Measurements from ENCODE around the gene HACD2. TPM values are rescaled to one million over a fixed set of nuclear protein-coding genes. Genes with fewer than 3 reads are reported as not detected.

HACD2 gene
- total and polyA plus RNA-seq, 9 donors, result 9.6 to 16.1 (median 12.5) TPM

DNA sequence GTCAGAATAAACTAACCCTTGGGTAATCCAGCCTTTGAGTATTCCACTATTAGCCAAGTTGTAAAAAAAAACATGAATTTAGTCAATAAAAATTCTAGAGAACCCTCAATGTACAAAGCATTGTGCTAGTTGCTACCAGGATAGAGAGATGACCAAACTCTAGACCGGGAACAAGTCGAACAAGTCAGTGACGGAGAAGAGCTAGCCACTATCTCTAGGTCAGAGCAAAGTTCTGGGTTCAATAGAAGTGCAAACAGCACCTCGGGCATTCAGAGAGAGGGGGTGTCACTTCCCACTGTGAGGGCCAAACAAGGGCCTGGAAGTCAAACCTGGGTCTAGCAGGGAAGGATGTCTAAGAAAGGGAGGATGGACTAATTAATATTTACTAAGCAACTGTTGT is 133.7 kb downstream of the HACD2 start:
- H3K27ac ChIP-seq (ENCODE audit: low read length), result no peak overlapping the region
- H3K36me3 ChIP-seq (ENCODE audit: control insufficient read depth, insufficient read depth, low read length), result no peaks in the 10 kb centered on the region
- H3K27me3 ChIP-seq (ENCODE audit: control insufficient read depth, insufficient read depth, low read length), result peaks cover 62% of the 10 kb centered on the region
- H3K4me3 ChIP-seq (ENCODE audit: low read length), result no peak overlapping the region
- H3K4me1 ChIP-seq (ENCODE audit: control insufficient read depth, insufficient read depth, low read length), result peaks cover 9% of the 10 kb centered on the region
- no peak for DNase-seq
- WGBS (ENCODE audit: insufficient coverage), result 73% methylated on average over 4 of the region's 4 CpGs
- H3K9me3 ChIP-seq (replicated peaks; ENCODE audit: control insufficient read depth, low read depth, low read length), result no peaks in the 10 kb centered on the region

DNA sequence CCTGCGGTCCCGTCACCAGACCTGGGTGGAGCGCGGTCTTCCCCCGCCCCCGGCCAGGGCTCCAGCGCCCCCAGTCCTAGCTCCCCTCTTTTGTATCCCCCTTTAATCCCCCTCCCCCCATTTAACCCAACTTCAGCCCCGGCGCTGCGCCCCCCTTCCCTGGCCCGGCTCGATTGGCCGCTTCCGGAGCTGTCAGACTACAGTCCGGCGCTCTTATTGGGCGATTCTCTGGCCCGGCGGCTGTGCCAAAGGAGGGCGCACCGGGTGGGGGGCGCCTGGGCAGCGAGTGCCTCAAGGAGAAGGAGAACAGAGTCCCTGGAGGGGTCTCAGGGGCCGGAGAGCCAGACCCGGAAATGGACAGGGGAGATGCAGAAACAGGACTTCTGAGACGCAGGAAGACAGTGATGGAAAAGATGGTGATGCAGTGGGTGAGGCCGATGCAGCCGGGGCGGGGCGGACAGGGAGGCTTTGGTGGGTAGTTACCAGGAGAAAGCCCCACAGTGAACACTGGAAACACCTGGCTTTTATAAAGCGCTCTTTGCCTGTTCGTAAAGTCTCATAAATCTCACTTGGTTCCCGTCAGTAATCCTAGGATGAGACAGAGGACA is 134.8 kb downstream of the HACD2 start:
- Histone ChIP-seq H3K27me3 (ENCODE audit: control insufficient read depth, insufficient read depth, low read length) (peaks cover 70% of the 10 kb centered on the region), H3K4me3 (ENCODE audit: low read length) (peak overlapping the region; percentile 52), H3K4me1 (ENCODE audit: control insufficient read depth, insufficient read depth, low read length) (peaks cover 9% of the 10 kb centered on the region), H3K9me3 (replicated peaks; ENCODE audit: control insufficient read depth, low read depth, low read length) (no peaks in the 10 kb centered on the region), H3K27ac (ENCODE audit: low read length) (no peak overlapping the region), H3K36me3 (ENCODE audit: control insufficient read depth, insufficient read depth, low read length) (no peaks in the 10 kb centered on the region)
- DNase-seq, result peak; percentile 60
- WGBS (ENCODE audit: insufficient coverage), result 3% methylated on average over 29 of the region's 33 CpGs

DNA sequence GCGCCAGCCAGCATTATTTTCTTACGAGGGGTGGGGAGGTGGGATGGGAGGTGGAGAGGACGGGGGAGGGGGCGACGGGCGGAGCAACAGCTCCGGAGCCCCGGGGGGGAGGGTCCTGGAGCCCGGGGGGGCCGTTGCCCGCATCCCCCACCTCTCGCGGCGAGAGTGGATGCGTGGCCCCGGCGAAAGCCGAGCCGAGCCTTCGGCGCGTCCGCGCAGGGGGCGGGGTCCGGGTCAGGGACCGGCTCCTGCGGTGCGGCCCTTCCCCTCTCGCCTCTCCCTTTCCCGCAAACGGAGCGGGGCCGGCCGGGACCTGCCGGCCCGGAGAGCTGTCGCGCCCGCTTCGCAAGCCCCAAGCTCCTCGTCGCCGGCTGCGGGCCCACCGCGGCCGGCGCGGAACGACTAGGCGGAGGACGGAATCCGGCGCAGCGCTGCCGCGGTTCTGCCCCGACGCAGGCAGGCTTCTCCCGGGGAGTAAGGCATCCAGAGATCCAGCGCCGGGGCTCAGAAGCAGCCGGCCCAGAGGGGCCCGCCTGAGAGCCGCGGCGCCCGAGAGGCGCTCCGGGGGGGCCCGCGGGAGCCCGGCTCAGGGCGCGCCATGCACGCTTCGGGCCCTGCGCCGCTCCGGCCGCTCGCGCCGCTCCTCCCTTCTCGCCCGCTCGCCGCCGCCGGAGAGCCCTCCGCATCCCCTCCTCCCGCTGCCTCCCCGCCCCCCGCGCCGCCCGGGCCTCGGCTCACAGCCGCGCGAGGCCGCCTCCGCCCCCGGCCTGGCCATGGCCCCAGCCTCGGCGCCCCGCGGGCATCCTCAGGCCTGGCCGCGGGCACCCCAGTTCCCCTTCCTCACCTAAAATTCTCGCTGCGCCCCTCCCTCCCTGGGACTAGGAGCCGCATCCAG is 135.5 kb downstream of the HACD2 start:
- peak; percentile 55 for DNase-seq
- Histone ChIP-seq H3K9me3 (replicated peaks; ENCODE audit: control insufficient read depth, low read depth, low read length) (no peaks in the 10 kb centered on the region), H3K27ac (ENCODE audit: low read length) (no peak overlapping the region), H3K4me3 (ENCODE audit: low read length) (peak overlapping the region; percentile 52), H3K4me1 (ENCODE audit: control insufficient read depth, insufficient read depth, low read length) (peaks cover 9% of the 10 kb centered on the region), H3K27me3 (ENCODE audit: control insufficient read depth, insufficient read depth, low read length) (peaks cover 72% of the 10 kb centered on the region), H3K36me3 (ENCODE audit: control insufficient read depth, insufficient read depth, low read length) (no peaks in the 10 kb centered on the region)
- under 1% methylated on average over 105 of the region's 114 CpGs for WGBS (ENCODE audit: insufficient coverage)

DNA sequence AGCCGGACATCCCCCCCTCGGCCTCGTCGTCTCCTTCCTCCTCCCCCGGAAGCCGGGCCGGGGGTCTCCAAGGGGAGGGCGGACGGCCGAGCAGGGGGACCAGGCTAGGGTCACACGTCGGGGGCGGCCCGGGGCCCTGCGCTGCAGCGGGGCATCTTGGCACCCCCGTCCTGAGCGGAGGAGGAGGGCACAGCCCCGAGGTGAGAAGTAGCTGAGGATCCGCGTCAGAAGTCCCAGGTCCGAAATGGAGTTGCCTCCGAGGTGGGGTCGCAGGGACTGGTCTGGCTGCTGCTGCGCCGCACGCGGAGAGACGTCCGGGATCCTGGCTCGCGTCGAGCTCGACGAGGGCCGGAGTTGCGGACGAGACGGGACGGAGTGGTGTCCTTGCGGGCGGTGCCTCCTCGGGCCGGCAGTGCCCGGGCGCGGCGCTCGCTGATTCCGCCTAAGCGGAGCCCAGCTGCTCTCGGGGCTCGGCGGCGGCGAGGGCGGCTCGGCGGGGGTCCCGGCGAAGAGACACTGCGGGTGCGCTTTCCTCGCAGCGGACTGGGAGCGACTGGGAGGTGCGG is 136.2 kb downstream of the HACD2 start, which contains the start of gene ADCY5:
TSS of gene ADCY5 (minus strand) at position 555 of the 566 bp plus-strand sequence. CDS start at position 10, 545 bp downstream.
- 1% methylated on average over 59 of the region's 67 CpGs for WGBS (ENCODE audit: insufficient coverage)
- Histone ChIP-seq H3K27me3 (ENCODE audit: control insufficient read depth, insufficient read depth, low read length) (peaks cover 66% of the 10 kb centered on the region), H3K36me3 (ENCODE audit: control insufficient read depth, insufficient read depth, low read length) (no peaks in the 10 kb centered on the region), H3K9me3 (replicated peaks; ENCODE audit: control insufficient read depth, low read depth, low read length) (no peaks in the 10 kb centered on the region), H3K27ac (ENCODE audit: low read length) (no peak within 1 kb of the TSS), H3K4me1 (ENCODE audit: control insufficient read depth, insufficient read depth, low read length) (peaks cover 9% of the 10 kb centered on the region), H3K4me3 (ENCODE audit: low read length) (peak within 1 kb of the TSS; percentile 52)
- peak; percentile 27 for DNase-seq

DNA sequence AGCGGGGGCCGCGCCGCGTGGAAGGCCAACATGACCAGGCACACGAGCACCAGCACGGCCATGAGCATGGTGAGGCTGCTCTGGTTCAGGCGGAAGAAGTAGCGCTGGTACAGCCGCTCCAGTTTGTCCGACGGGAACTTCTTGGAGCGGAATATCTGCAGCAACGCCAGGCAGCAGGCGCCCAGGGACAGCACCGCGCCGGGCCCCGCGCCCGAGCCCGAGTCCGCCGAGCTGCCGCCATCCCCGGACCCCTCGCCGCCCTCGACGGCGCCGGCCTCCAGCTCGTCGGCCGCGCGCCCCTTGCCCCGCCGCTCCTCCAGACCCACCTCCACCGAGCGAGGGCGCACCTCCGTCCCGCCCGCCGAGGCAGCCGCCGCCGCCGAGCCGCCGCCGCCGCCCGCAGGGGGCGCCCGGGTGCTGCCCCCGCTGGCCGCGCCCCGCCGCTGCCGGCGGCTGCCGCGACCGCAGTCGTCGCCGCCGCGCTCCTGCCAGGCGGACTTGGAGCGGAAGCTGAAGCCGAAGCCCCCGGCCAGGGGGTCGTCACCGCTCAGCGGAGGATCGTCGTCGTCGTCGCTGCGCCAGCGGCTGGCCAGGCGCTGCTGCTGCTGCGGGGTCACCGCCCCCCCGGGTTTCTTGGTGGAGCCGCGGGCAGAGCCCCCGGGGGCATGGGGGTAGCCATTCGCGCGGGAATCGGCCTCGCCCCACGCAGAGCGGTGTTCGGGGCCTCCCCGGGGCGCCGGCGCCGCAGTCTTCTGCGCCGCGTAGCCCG is 136.9 kb downstream of the HACD2 start:
- no peaks in the 10 kb centered on the region for H3K36me3 ChIP-seq (ENCODE audit: control insufficient read depth, insufficient read depth, low read length)
- H3K9me3 ChIP-seq (replicated peaks; ENCODE audit: control insufficient read depth, low read depth, low read length), result no peaks in the 10 kb centered on the region
- peak overlapping the region; percentile 37 for H3K4me3 ChIP-seq (ENCODE audit: low read length)
- H3K4me1 ChIP-seq (ENCODE audit: control insufficient read depth, insufficient read depth, low read length), result peaks cover 9% of the 10 kb centered on the region
- no peak overlapping the region for H3K27ac ChIP-seq (ENCODE audit: low read length)
- peak; percentile 18 for DNase-seq
- 13% methylated on average over 109 of the region's 110 CpGs for WGBS (ENCODE audit: insufficient coverage)
- peaks cover 59% of the 10 kb centered on the region for H3K27me3 ChIP-seq (ENCODE audit: control insufficient read depth, insufficient read depth, low read length)

DNA sequence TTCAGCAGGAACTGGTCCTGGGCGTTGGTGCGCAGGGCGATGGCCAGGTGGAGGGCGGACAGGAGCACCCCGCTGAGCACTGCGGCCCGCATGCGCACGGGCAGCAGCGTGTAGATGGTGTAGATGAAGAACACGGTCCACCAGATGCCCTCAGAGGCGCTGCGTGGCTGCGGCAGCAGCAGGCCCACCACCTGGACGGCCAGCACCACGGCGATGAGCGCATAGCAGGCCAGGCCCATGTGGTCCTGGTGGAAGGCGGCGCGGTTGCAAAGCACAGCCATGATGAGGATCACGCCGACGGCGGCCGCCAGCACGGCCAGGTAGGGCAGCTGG is 137.5 kb downstream of the HACD2 start:
- no peaks in the 10 kb centered on the region for H3K9me3 ChIP-seq (replicated peaks; ENCODE audit: control insufficient read depth, low read depth, low read length)
- no peak overlapping the region for H3K27ac ChIP-seq (ENCODE audit: low read length)
- peaks cover 9% of the 10 kb centered on the region for H3K4me1 ChIP-seq (ENCODE audit: control insufficient read depth, insufficient read depth, low read length)
- WGBS (ENCODE audit: insufficient coverage), result 92% methylated on average over 27 of the region's 27 CpGs
- H3K27me3 ChIP-seq (ENCODE audit: control insufficient read depth, insufficient read depth, low read length), result peaks cover 58% of the 10 kb centered on the region
- no peak overlapping the region for H3K4me3 ChIP-seq (ENCODE audit: low read length)
- DNase-seq, result no peak
- no peaks in the 10 kb centered on the region for H3K36me3 ChIP-seq (ENCODE audit: control insufficient read depth, insufficient read depth, low read length)

DNA sequence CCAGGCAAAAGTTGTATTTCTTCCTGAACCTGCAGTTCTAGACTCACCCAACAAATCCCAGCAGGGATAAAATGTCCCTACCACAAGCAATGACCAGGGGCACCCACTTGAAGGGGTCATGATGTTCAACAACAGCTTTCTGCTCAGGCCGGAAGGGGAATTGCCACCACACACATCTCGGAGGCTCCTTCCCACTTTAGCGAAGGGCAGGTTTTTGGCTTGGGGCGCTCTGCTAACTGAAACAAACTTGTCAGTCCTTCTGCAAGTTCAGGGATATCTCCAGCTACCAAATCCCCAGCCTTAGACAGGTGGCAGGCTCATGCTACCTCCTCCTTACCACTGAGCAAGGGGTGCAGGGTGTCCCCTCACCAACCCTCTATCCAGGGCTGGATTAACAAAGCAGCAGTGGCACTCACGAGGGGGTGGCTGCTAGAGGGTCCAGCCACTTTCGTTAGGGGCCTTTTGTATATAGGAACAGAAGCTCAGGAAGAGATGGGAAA is 138.2 kb downstream of the HACD2 start:
- Histone ChIP-seq H3K9me3 (replicated peaks; ENCODE audit: control insufficient read depth, low read depth, low read length) (no peaks in the 10 kb centered on the region), H3K27me3 (ENCODE audit: control insufficient read depth, insufficient read depth, low read length) (peaks cover 56% of the 10 kb centered on the region), H3K4me1 (ENCODE audit: control insufficient read depth, insufficient read depth, low read length) (peaks cover 9% of the 10 kb centered on the region), H3K27ac (ENCODE audit: low read length) (no peak overlapping the region), H3K4me3 (ENCODE audit: low read length) (no peak overlapping the region), H3K36me3 (ENCODE audit: control insufficient read depth, insufficient read depth, low read length) (no peaks in the 10 kb centered on the region)
- DNase-seq, result no peak
- 100% methylated on average over 4 of the region's 6 CpGs for WGBS (ENCODE audit: insufficient coverage)

DNA sequence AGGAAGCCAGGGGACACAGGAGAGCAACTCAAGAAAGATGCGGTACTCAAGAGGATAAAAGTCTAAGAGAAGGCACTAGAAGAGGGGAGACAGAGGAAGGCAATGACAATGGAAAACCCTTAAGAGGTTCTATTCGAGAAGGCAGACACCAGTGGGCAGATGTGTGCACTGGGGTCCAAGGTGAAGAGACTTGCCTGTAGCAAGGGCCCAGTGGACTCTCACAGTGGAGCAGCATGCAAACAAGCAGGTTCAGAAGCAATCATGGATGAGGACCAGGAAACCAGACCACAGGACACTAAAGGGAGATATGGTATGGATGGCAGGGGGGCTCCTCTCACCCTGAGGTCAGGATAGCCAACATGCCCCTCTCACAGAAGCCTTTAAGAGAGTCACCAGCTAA is 138.6 kb downstream of the HACD2 start:
- 100% methylated on average over 1 of the region's 2 CpGs for WGBS (ENCODE audit: insufficient coverage)
- H3K36me3 ChIP-seq (ENCODE audit: control insufficient read depth, insufficient read depth, low read length), result no peaks in the 10 kb centered on the region
- no peak overlapping the region for H3K27ac ChIP-seq (ENCODE audit: low read length)
- H3K4me1 ChIP-seq (ENCODE audit: control insufficient read depth, insufficient read depth, low read length), result peaks cover 9% of the 10 kb centered on the region
- no peak overlapping the region for H3K4me3 ChIP-seq (ENCODE audit: low read length)
- DNase-seq, result no peak
- no peaks in the 10 kb centered on the region for H3K9me3 ChIP-seq (replicated peaks; ENCODE audit: control insufficient read depth, low read depth, low read length)
- H3K27me3 ChIP-seq (ENCODE audit: control insufficient read depth, insufficient read depth, low read length), result peaks cover 55% of the 10 kb centered on the region

DNA sequence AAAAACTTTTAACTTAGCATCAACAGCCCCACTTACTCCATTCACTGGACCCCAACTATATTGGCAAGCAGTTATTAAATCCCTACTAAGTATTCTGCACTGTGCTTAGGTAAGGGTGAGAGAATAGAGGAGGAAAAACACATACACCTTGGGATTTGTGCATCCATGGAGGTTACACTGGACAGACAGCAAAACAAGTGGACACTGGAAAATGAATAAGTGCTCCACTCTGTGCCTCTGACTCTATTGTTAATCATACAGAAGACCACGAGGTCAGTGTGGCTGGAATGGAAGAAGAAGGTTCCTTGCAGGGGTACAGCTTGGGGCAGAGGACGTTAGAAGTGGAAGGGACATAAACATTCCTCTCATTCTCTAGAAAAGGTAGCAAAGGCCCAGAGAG is 139.2 kb downstream of the HACD2 start:
- WGBS (ENCODE audit: insufficient coverage), result no CpG with 5 or more reads among the region's 2 CpGs
- Histone ChIP-seq H3K27ac (ENCODE audit: low read length) (no peak overlapping the region), H3K4me3 (ENCODE audit: low read length) (no peak overlapping the region), H3K36me3 (ENCODE audit: control insufficient read depth, insufficient read depth, low read length) (no peaks in the 10 kb centered on the region), H3K9me3 (replicated peaks; ENCODE audit: control insufficient read depth, low read depth, low read length) (no peaks in the 10 kb centered on the region), H3K4me1 (ENCODE audit: control insufficient read depth, insufficient read depth, low read length) (peaks cover 9% of the 10 kb centered on the region), H3K27me3 (ENCODE audit: control insufficient read depth, insufficient read depth, low read length) (peaks cover 51% of the 10 kb centered on the region)
- no peak for DNase-seq
